Naive B cell (primary cell): ENCODE data around the gene MSX2. TPM values are rescaled to one million over a fixed set of nuclear protein-coding genes. Genes with fewer than 3 reads are reported as not detected.
A peak's percentile ranks its signal among the peaks of the same experiment; 100 is the strongest.

Source experiments
- ATAC-seq, 2 donors: fragments of 150-1000 bp; cut with Tn5 transposase; 2 replicates each; pipeline ENCODE4 v1.10.0; 2021; ENCODE audit warnings: low read depth in 2 of 2, mild to moderate bottlenecking in 2 of 2, moderate library complexity in 2 of 2
- DNase-seq: peaks from one replicate; pipeline ENCODE4 v3.0.0; 2022
- H3K27ac Mint-ChIP-seq, 6 donors: one replicate each; pipeline ENCODE4 v1.8.0; 2020 to 2022; ENCODE audit warnings: mild to moderate bottlenecking in 6 of 6, mixed read lengths in 6 of 6, moderate library complexity in 5 of 6, inconsistent platforms in 2 of 6
- H3K27me3 Mint-ChIP-seq, 3 donors: one replicate each; pipeline ENCODE4 v1.8.0; 2021 to 2022; ENCODE audit warnings: mixed read lengths in 3 of 3, mild to moderate bottlenecking in 1 of 3
- H3K36me3 Mint-ChIP-seq, 2 donors: one replicate each; pipeline ENCODE4 v1.8.0; 2020 to 2022; ENCODE audit warnings: mixed read lengths in 2 of 2, inconsistent platforms in 1 of 2, mild to moderate bottlenecking in 1 of 2
- H3K4me1 Mint-ChIP-seq, 3 donors: one replicate each; pipeline ENCODE4 v1.8.0; 2020 to 2022; ENCODE audit warnings: mixed read lengths in 3 of 3, inconsistent platforms in 1 of 3, mild to moderate bottlenecking in 1 of 3, moderate library complexity in 1 of 3
- H3K4me3 Mint-ChIP-seq, 8 donors: one replicate each; pipeline ENCODE4 v1.8.0; 2020 to 2022; ENCODE audit warnings: mild to moderate bottlenecking in 8 of 8, mixed read lengths in 8 of 8, moderate library complexity in 8 of 8, inconsistent platforms in 2 of 8
- H3K9me3 Mint-ChIP-seq, 7 donors: one replicate each; pipeline ENCODE4 v1.8.0; 2020 to 2022; ENCODE audit warnings: mixed read lengths in 7 of 7, mild to moderate bottlenecking in 5 of 7, inconsistent platforms in 2 of 7, moderate library complexity in 1 of 7
- polyA plus RNA-seq, 6 donors: library from polyadenylated mRNA; unstranded; fragments of 300-500 nt; fragmentation: Illumina TruSeq; gene quantifications; one replicate each; pipeline ENCODE4 v1.2.3, GENCODE V29; 2021; ENCODE audit warnings: low read depth in 6 of 6

The MSX2 gene
- polyA plus RNA-seq, 6 donors from 2014 or later: not detected

GRCh38 chr5:174732036-174733020 is 7.9 kb downstream of the MSX2 start:
- DNase-seq (no peak), ATAC-seq (no peak)
- Mint-ChIP-seq H3K27me3 (peaks cover 51 to 94% (median 88%) of the 10 kb centered on the region in 3 donors), H3K4me3 (no peak overlapping the region), H3K9me3 (peaks cover 0 to 10% (median 3%) of the 10 kb centered on the region in 7 donors), H3K36me3 (peaks cover 0 to 23% of the 10 kb centered on the region in 2 donors), H3K27ac (no peak overlapping the region), H3K4me1 (peaks cover 4 to 11% (median 11%) of the 10 kb centered on the region in 3 donors)

GRCh38 chr5:174733091-174733690 is 8.8 kb downstream of the MSX2 start:
- Mint-ChIP-seq H3K4me1 (peaks cover 4 to 11% (median 11%) of the 10 kb centered on the region in 3 donors), H3K4me3 (no peak overlapping the region)
- no peak for DNase-seq

GRCh38 chr5:174733836-174734235 is 9.5 kb downstream of the MSX2 start:
- peaks cover 0 to 10% (median 2%) of the 10 kb centered on the region in 7 donors for H3K9me3 Mint-ChIP-seq
- no peak overlapping the region for H3K4me3 Mint-ChIP-seq
- no peak for ATAC-seq
- H3K27ac Mint-ChIP-seq: no peak overlapping the region
- peaks cover 44 to 82% (median 79%) of the 10 kb centered on the region in 3 donors for H3K27me3 Mint-ChIP-seq
- peaks cover 4 to 11% (median 11%) of the 10 kb centered on the region in 3 donors for H3K4me1 Mint-ChIP-seq
- H3K36me3 Mint-ChIP-seq: peaks cover 0 to 23% of the 10 kb centered on the region in 2 donors
- DNase-seq: no peak

More at GRCh38 chr5:174733091-174733690, 8.8 kb downstream of the MSX2 start:
- peaks cover 0 to 23% of the 10 kb centered on the region in 2 donors for H3K36me3 Mint-ChIP-seq
- no peak for ATAC-seq
- H3K27ac Mint-ChIP-seq: no peak overlapping the region
- peaks cover 0 to 10% (median 2%) of the 10 kb centered on the region in 7 donors for H3K9me3 Mint-ChIP-seq
- H3K27me3 Mint-ChIP-seq: peaks cover 45 to 89% (median 82%) of the 10 kb centered on the region in 3 donors

GRCh38 chr5:174734571-174735497 is 10.5 kb downstream of the MSX2 start:
- DNase-seq (no peak), ATAC-seq (no peak)
- H3K9me3 Mint-ChIP-seq: peaks cover 0 to 10% (median 2%) of the 10 kb centered on the region in 7 donors
- peak overlapping the region in 1 of 6 donors; percentile 12 for H3K27ac Mint-ChIP-seq
- H3K36me3 Mint-ChIP-seq: peaks cover 0 to 23% of the 10 kb centered on the region in 2 donors
- H3K4me1 Mint-ChIP-seq: peaks cover 4 to 11% (median 11%) of the 10 kb centered on the region in 3 donors
- H3K4me3 Mint-ChIP-seq: peak overlapping the region in 1 of 8 donors; percentile 29
- peaks cover 40 to 76% (median 73%) of the 10 kb centered on the region in 3 donors for H3K27me3 Mint-ChIP-seq

- DNase-seq: no peak
These were observed 11.3 kb downstream of the MSX2 start for GRCh38 chr5:174735498-174736330.

GRCh38 chr5:174736331-174736721 is 11.9 kb downstream of the MSX2 start:
- Mint-ChIP-seq H3K9me3 (peaks cover 0 to 10% (median 2%) of the 10 kb centered on the region in 7 donors), H3K4me1 (peaks cover 4 to 11% (median 11%) of the 10 kb centered on the region in 3 donors), H3K27ac (no peak overlapping the region), H3K36me3 (peaks cover 0 to 23% of the 10 kb centered on the region in 2 donors), H3K27me3 (peaks cover 29 to 65% (median 63%) of the 10 kb centered on the region in 3 donors), H3K4me3 (no peak overlapping the region)
- no peak for ATAC-seq
- no peak for DNase-seq

More at GRCh38 chr5:174735498-174736330, 11.3 kb downstream of the MSX2 start:
- Mint-ChIP-seq H3K4me1 (peaks cover 4 to 11% (median 11%) of the 10 kb centered on the region in 3 donors), H3K4me3 (peak overlapping the region in 1 of 8 donors; percentile 4), H3K27ac (peak overlapping the region in 1 of 6 donors; percentile 84), H3K27me3 (peaks cover 35 to 71% (median 69%) of the 10 kb centered on the region in 3 donors), H3K36me3 (peaks cover 0 to 23% of the 10 kb centered on the region in 2 donors), H3K9me3 (peaks cover 0 to 10% (median 2%) of the 10 kb centered on the region in 7 donors)
- no peak for ATAC-seq

GRCh38 chr5:174736777-174737176 is 12.4 kb downstream of the MSX2 start:
- H3K4me3 Mint-ChIP-seq: no peak overlapping the region
- peaks cover 0 to 23% of the 10 kb centered on the region in 2 donors for H3K36me3 Mint-ChIP-seq
- ATAC-seq: no peak
- peaks cover 27 to 61% (median 58%) of the 10 kb centered on the region in 3 donors for H3K27me3 Mint-ChIP-seq
- peaks cover 0 to 7% (median 2%) of the 10 kb centered on the region in 7 donors for H3K9me3 Mint-ChIP-seq
- H3K27ac Mint-ChIP-seq: no peak overlapping the region
- DNase-seq: no peak
- H3K4me1 Mint-ChIP-seq: peaks cover 0 to 11% (median 11%) of the 10 kb centered on the region in 3 donors

- peaks cover 27 to 58% (median 58%) of the 10 kb centered on the region in 3 donors for H3K27me3 Mint-ChIP-seq
- ATAC-seq (no peak), DNase-seq (no peak)
These were observed 12.9 kb downstream of the MSX2 start for GRCh38 chr5:174737330-174737729.

GRCh38 chr5:174741352-174741751 is 17.0 kb downstream of the MSX2 start:
- Mint-ChIP-seq H3K4me1 (peaks cover 0 to 3% (median 1%) of the 10 kb centered on the region in 3 donors), H3K9me3 (peaks cover 0 to 6% (median 2%) of the 10 kb centered on the region in 7 donors), H3K27me3 (peaks cover 16 to 25% (median 22%) of the 10 kb centered on the region in 3 donors), H3K4me3 (no peak overlapping the region), H3K36me3 (peaks cover 0 to 11% of the 10 kb centered on the region in 2 donors), H3K27ac (peak overlapping the region in 1 of 6 donors; percentile 49)
- ATAC-seq (no peak), DNase-seq (no peak)

More at GRCh38 chr5:174737330-174737729, 12.9 kb downstream of the MSX2 start:
- Mint-ChIP-seq H3K4me1 (peaks cover 0 to 11% (median 11%) of the 10 kb centered on the region in 3 donors), H3K9me3 (peaks cover 0 to 7% (median 2%) of the 10 kb centered on the region in 7 donors), H3K36me3 (peaks cover 0 to 23% of the 10 kb centered on the region in 2 donors), H3K27ac (no peak overlapping the region), H3K4me3 (no peak overlapping the region)

GRCh38 chr5:174744896-174745295 is 20.5 kb downstream of the MSX2 start:
- ATAC-seq: no peak
- Mint-ChIP-seq H3K9me3 (peaks cover 0 to 5% (median 3%) of the 10 kb centered on the region in 7 donors), H3K4me3 (no peak overlapping the region), H3K27ac (no peak overlapping the region), H3K27me3 (peaks cover 23 to 32% (median 29%) of the 10 kb centered on the region in 3 donors), H3K4me1 (no peaks in the 10 kb centered on the region), H3K36me3 (peaks cover 0 to 7% of the 10 kb centered on the region in 2 donors)
- no peak for DNase-seq

GRCh38 chr5:174745590-174746103 is 21.3 kb downstream of the MSX2 start:
- H3K27ac Mint-ChIP-seq: no peak overlapping the region
- H3K27me3 Mint-ChIP-seq: peaks cover 30 to 40% (median 36%) of the 10 kb centered on the region in 3 donors

More at GRCh38 chr5:174745590-174746103, 21.3 kb downstream of the MSX2 start:
- Mint-ChIP-seq H3K4me3 (no peak overlapping the region), H3K4me1 (no peaks in the 10 kb centered on the region), H3K9me3 (peaks cover 0 to 5% (median 3%) of the 10 kb centered on the region in 7 donors), H3K36me3 (peaks cover 0 to 7% of the 10 kb centered on the region in 2 donors)
- ATAC-seq: no peak
- no peak for DNase-seq
